Mesothelial cell of epicardium (in vitro differentiated cells): ENCODE results near the gene CCRL2. TPM values are rescaled to one million over a fixed set of nuclear protein-coding genes. Genes with fewer than 3 reads are reported as not detected.

Experiments
- DNase-seq, 2 experiments: peaks; one replicate each; pipeline ENCODE4 v3.0.0; 2021; ENCODE audit warnings: low spot score in 2 of 2; ENCODE audit not compliant: unreplicated experiment in 2 of 2
- H3K27ac Mint-ChIP-seq: 2 replicates; pipeline ENCODE4 v1.8.0; 2021; ENCODE audit warnings: mixed read lengths
- H3K27me3 Mint-ChIP-seq: 2 replicates; pipeline ENCODE4 v1.8.0; 2021; ENCODE audit warnings: low read depth, mixed read lengths
- H3K36me3 Mint-ChIP-seq: 2 replicates; pipeline ENCODE4 v1.8.0; 2021; ENCODE audit warnings: mixed read lengths
- H3K4me1 Mint-ChIP-seq: 2 replicates; pipeline ENCODE4 v1.8.0; 2021; ENCODE audit warnings: mixed read lengths
- H3K4me3 Mint-ChIP-seq: 2 replicates; pipeline ENCODE4 v1.8.0; 2021; ENCODE audit warnings: mild to moderate bottlenecking, moderate library complexity, mixed read lengths
- H3K9me3 Mint-ChIP-seq: 2 replicates; pipeline ENCODE4 v1.8.0; 2021; ENCODE audit warnings: mixed read lengths
- CTCF ChIP-seq: fragments of 200-600 bp; sonication (generic); IDR thresholded peaks from one replicate; pipeline ENCODE4 v1.5.0; 2021; ENCODE audit warnings: antibody characterized with exemption; ENCODE audit not compliant: unreplicated experiment
- total RNA-seq: library from RNA; stranded (reverse); gene quantifications from 3 replicates; pipeline ENCODE4 v1.2.1, GENCODE V29; 2021

CCRL2 gene
- total RNA-seq, 1 donor from 2014 or later, result not detected

- TF ChIP-seq CTCF, result no peak
- peaks cover 44% of the 10 kb centered on the region for H3K27me3 Mint-ChIP-seq
- H3K4me3 Mint-ChIP-seq, result no peak overlapping the region
- H3K36me3 Mint-ChIP-seq, result no peaks in the 10 kb centered on the region
- H3K27ac Mint-ChIP-seq, result no peak overlapping the region
- H3K9me3 Mint-ChIP-seq, result peaks cover 5% of the 10 kb centered on the region
- H3K4me1 Mint-ChIP-seq, result peaks cover 3% of the 10 kb centered on the region
- DNase-seq, result no peak
Observed at GRCh38 chr3:46398186-46398955, 8.7 kb upstream of the CCRL2 start.

GRCh38 chr3:46399098-46399497 is 8.0 kb upstream of the CCRL2 start:
- Mint-ChIP-seq H3K36me3 (no peaks in the 10 kb centered on the region), H3K4me3 (no peak overlapping the region), H3K9me3 (peaks cover 5% of the 10 kb centered on the region), H3K27ac (no peak overlapping the region), H3K4me1 (peaks cover 3% of the 10 kb centered on the region), H3K27me3 (peaks cover 47% of the 10 kb centered on the region)
- no peak for TF ChIP-seq CTCF
- no peak for DNase-seq

- H3K27me3 Mint-ChIP-seq, result peaks cover 46% of the 10 kb centered on the region
- no peak for TF ChIP-seq CTCF
Observed at GRCh38 chr3:46399557-46399956, 7.5 kb upstream of the CCRL2 start.

GRCh38 chr3:46400000-46400734 is 6.9 kb upstream of the CCRL2 start:
- Mint-ChIP-seq H3K4me3 (no peak overlapping the region), H3K4me1 (peaks cover 3% of the 10 kb centered on the region), H3K9me3 (peaks cover 5% of the 10 kb centered on the region), H3K36me3 (no peaks in the 10 kb centered on the region), H3K27ac (no peak overlapping the region), H3K27me3 (peaks cover 45% of the 10 kb centered on the region)
- no peak for TF ChIP-seq CTCF
- no peak for DNase-seq

More at GRCh38 chr3:46399557-46399956, 7.5 kb upstream of the CCRL2 start:
- Mint-ChIP-seq H3K27ac (no peak overlapping the region), H3K36me3 (no peaks in the 10 kb centered on the region), H3K4me1 (peaks cover 3% of the 10 kb centered on the region), H3K4me3 (no peak overlapping the region), H3K9me3 (peaks cover 5% of the 10 kb centered on the region)
- no peak for DNase-seq

- Mint-ChIP-seq H3K9me3 (peaks cover 5% of the 10 kb centered on the region), H3K36me3 (no peaks in the 10 kb centered on the region), H3K4me3 (no peak overlapping the region), H3K4me1 (peaks cover 10% of the 10 kb centered on the region), H3K27me3 (peaks cover 43% of the 10 kb centered on the region), H3K27ac (no peak overlapping the region)
- no peak for TF ChIP-seq CTCF
- DNase-seq, result no peak
Observed at GRCh38 chr3:46400846-46401245, 6.2 kb upstream of the CCRL2 start.
